CD14-positive monocyte (primary cell): Measurements from ENCODE around the gene RGS16. TPM values are rescaled to one million over a fixed set of nuclear protein-coding genes. Genes with fewer than 3 reads are reported as not detected.

Experiments
- DNase-seq, 3 donors: peaks; one replicate each; pipeline ENCODE4 v3.0.0-alpha.2; 2011 to 2022
- H2AFZ ChIP-seq: 2 replicates; pipeline ENCODE4 v1.6.0; 2012; ENCODE audit warnings: mild to moderate bottlenecking, low read depth, low read length, inconsistent platforms; ENCODE audit not compliant: insufficient read depth, poor library complexity, severe bottlenecking
- H3K27ac ChIP-seq, 2 donors: 1 replicate in 1 of 2; 2 replicates in 1 of 2; pipeline ENCODE4 v1.5.1; 2012 to 2013; ENCODE audit warnings: low read length in 2 of 2, control low read depth in 1 of 2, inconsistent platforms in 1 of 2, low read depth in 1 of 2, mild to moderate bottlenecking in 1 of 2
- H3K27me3 ChIP-seq, 2 donors: one replicate each; pipeline versions ENCODE4 v1.6.0 to v1.6.1; 2011 to 2013; ENCODE audit warnings: low read length in 2 of 2; ENCODE audit not compliant: control insufficient read depth in 2 of 2, insufficient read depth in 2 of 2
- H3K36me3 ChIP-seq, 2 donors: replicated peaks in 1 of 2; 1 replicate in 1 of 2; 2 replicates in 1 of 2; pipeline versions ENCODE4 v1.5.1 to v1.6.1; 2012 to 2013; ENCODE audit warnings: low read length in 2 of 2, control low read depth in 1 of 2, inconsistent platforms in 1 of 2, mild to moderate bottlenecking in 1 of 2; ENCODE audit not compliant: insufficient read depth in 2 of 2, control insufficient read depth in 1 of 2
- H3K4me1 ChIP-seq, 2 donors: 1 replicate in 1 of 2; 2 replicates in 1 of 2; pipeline versions ENCODE4 v1.5.1 to v1.6.1; 2012 to 2013; ENCODE audit warnings: low read length in 2 of 2, control low read depth in 1 of 2, inconsistent platforms in 1 of 2, mild to moderate bottlenecking in 1 of 2, moderate library complexity in 1 of 2; ENCODE audit not compliant: insufficient read depth in 2 of 2, control insufficient read depth in 1 of 2
- H3K4me2 ChIP-seq: replicated peaks from 2 replicates; pipeline ENCODE3; 2012; ENCODE audit warnings: low read length, moderate library complexity, mild to moderate bottlenecking; ENCODE audit not compliant: poor library complexity, severe bottlenecking; ENCODE audit errors: extremely low read depth
- H3K4me3 ChIP-seq, 3 experiments: fragments of 200-600 bp in 1 of 3; sonication (generic) in 1 of 3; replicated peaks in 1 of 3; 1 replicate in 2 of 3; 2 replicates in 1 of 3; pipeline ENCODE4 v1.5.1; 2011 to 2013; ENCODE audit warnings: low read length in 3 of 3, mild to moderate bottlenecking in 3 of 3, control low read depth in 2 of 3, low read depth in 2 of 3, inconsistent platforms in 1 of 3, moderate library complexity in 1 of 3
- H3K79me2 ChIP-seq: 2 replicates; pipeline ENCODE4 v1.6.0; 2012; ENCODE audit warnings: mild to moderate bottlenecking, control low read depth, inconsistent platforms, low read length, moderate library complexity; ENCODE audit not compliant: insufficient read depth
- H3K9ac ChIP-seq: 2 replicates; pipeline ENCODE4 v1.6.0; 2017; ENCODE audit warnings: low read length, mild to moderate bottlenecking; ENCODE audit not compliant: insufficient read depth, poor library complexity, severe bottlenecking
- H3K9me3 ChIP-seq, 2 donors: replicated peaks in 1 of 2; 1 replicate in 1 of 2; 2 replicates in 1 of 2; pipeline versions ENCODE4 v1.5.1 to v1.6.1; 2012 to 2013; ENCODE audit warnings: low read length in 2 of 2, control low read depth in 1 of 2; ENCODE audit not compliant: control insufficient read depth in 1 of 2, insufficient read depth in 1 of 2
- H4K20me1 ChIP-seq: 2 replicates; pipeline ENCODE4 v1.6.0; 2012; ENCODE audit warnings: mild to moderate bottlenecking, low read length, control low read depth, moderate library complexity; ENCODE audit not compliant: insufficient read depth
- H3K27ac Mint-ChIP-seq, 7 donors: one replicate each; pipeline ENCODE4 v1.8.0; 2020; ENCODE audit warnings: mild to moderate bottlenecking in 7 of 7, mixed read lengths in 7 of 7, moderate library complexity in 6 of 7, inconsistent platforms in 2 of 7
- H3K27me3 Mint-ChIP-seq, 3 donors: one replicate each; pipeline ENCODE4 v1.8.0; 2021 to 2022; ENCODE audit warnings: low read depth in 3 of 3, mild to moderate bottlenecking in 3 of 3, mixed read lengths in 3 of 3, moderate library complexity in 3 of 3, inconsistent platforms in 1 of 3
- H3K36me3 Mint-ChIP-seq, 2 donors: one replicate each; pipeline ENCODE4 v1.8.0; 2020; ENCODE audit warnings: mixed read lengths in 2 of 2, inconsistent platforms in 1 of 2, mild to moderate bottlenecking in 1 of 2
- H3K4me1 Mint-ChIP-seq: one replicate; pipeline ENCODE4 v1.8.0; 2020; ENCODE audit warnings: mild to moderate bottlenecking, mixed read lengths
- H3K4me3 Mint-ChIP-seq, 2 donors: one replicate each; pipeline ENCODE4 v1.8.0; 2020; ENCODE audit warnings: mild to moderate bottlenecking in 2 of 2, mixed read lengths in 2 of 2, moderate library complexity in 1 of 2
- H3K9me3 Mint-ChIP-seq, 7 donors: one replicate each; pipeline ENCODE4 v1.8.0; 2020 to 2022; ENCODE audit warnings: mixed read lengths in 7 of 7, mild to moderate bottlenecking in 6 of 7, moderate library complexity in 6 of 7, inconsistent platforms in 2 of 7
- CTCF ChIP-seq: fragments of 200-600 bp; IDR thresholded peaks from one replicate; pipeline ENCODE4 v1.8.0; 2022; ENCODE audit warnings: antibody characterized with exemption, mild to moderate bottlenecking
- WGBS: methylation state at CpG from one replicate; pipeline ENCODE4 v1.1.5; 2013; ENCODE audit warnings: missing lambda C conversion rate; ENCODE audit not compliant: insufficient coverage; 5-methylcytosine and 5-hydroxymethylcytosine counted together
- intact Hi-C, 2 donors: fragments of 100-400 bp; cut with micrococcal nuclease; formaldehyde crosslinking; loops; one replicate each; pipeline versions ENCODE4 v1.15.0 to v1.15.1; 2023
- polyA plus RNA-seq, 3 donors: library from polyadenylated mRNA; depleted of rRNA in 1 of 3; unstranded in 2 of 3; stranded (reverse) in 1 of 3; fragments of 300-500 nt in 2 of 3; fragments of >200 nt in 1 of 3; fragmentation: Illumina TruSeq in 2 of 3; gene quantifications; 1 replicate in 2 of 3; 2 replicates in 1 of 3; pipeline ENCODE4 v1.2.3, GENCODE V29; 2012 to 2021

RGS16 gene
- polyA plus RNA-seq, 3 donors: 0.07 to 0.44 TPM; not detected in 1

- Histone ChIP-seq H3K9ac (no peak overlapping the region), H2AFZ (no peak overlapping the region), H3K79me2 (no peaks in the 10 kb centered on the region), H3K27ac (no peak overlapping the region), H3K4me1 (no peaks in the 10 kb centered on the region), H3K4me3 (no peak overlapping the region), H3K9me3 (no peaks in the 10 kb centered on the region), H3K36me3 (no peaks in the 10 kb centered on the region), H4K20me1 (no peaks in the 10 kb centered on the region), H3K27me3 (no peaks in the 10 kb centered on the region), H3K4me2 (no peak overlapping the region)
- TF ChIP-seq CTCF: no peak
- DNase-seq: no peak
- no peaks in the 10 kb centered on the region for H3K4me1 Mint-ChIP-seq
- peaks cover 1 to 2% (median 2%) of the 10 kb centered on the region in 3 donors for H3K27me3 Mint-ChIP-seq
- intact Hi-C loops: no loop called here
- H3K9me3 Mint-ChIP-seq: no peaks in the 10 kb centered on the region
- H3K36me3 Mint-ChIP-seq: no peaks in the 10 kb centered on the region
- H3K27ac Mint-ChIP-seq: no peak overlapping the region
- no CpG with 5 or more reads among the region's 2 CpGs for WGBS
- no peak overlapping the region for H3K4me3 Mint-ChIP-seq
Observed at GRCh38 chr1:182564406-182565004, 39.7 kb downstream of the RGS16 start.

DNA sequence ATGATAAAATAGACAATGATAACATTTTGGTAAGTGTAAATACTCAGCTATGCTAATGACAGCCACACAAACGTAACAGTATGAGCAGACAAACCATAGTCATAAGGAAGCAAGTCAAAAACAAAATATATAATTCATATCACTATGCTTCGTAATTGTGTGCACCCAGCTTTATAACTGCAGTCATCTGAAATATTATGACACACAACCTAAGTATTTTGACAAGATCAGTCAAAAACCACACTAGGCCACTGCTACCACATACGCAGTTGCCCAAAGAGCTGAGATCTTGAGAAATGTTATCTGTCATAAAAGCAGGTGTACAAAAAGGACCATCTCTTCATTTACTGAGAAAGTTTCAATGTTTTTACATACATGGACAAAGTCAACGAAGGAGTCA lies 41.1 kb downstream of the RGS16 start:
- H3K9me3 ChIP-seq: no peaks in the 10 kb centered on the region
- peaks cover 1 to 2% (median 2%) of the 10 kb centered on the region in 3 donors for H3K27me3 Mint-ChIP-seq
- no peaks in the 10 kb centered on the region for H3K27me3 ChIP-seq
- H3K36me3 ChIP-seq: no peaks in the 10 kb centered on the region
- H3K4me2 ChIP-seq: no peak overlapping the region
- intact Hi-C loops: no loop called here
- no peak for DNase-seq
- H3K36me3 Mint-ChIP-seq: no peaks in the 10 kb centered on the region
- WGBS: 100% methylated on average over 1 of the region's 4 CpGs
- H3K4me1 Mint-ChIP-seq: no peaks in the 10 kb centered on the region
- no peak overlapping the region for H3K4me3 ChIP-seq
- H3K27ac Mint-ChIP-seq: no peak overlapping the region
- H3K9me3 Mint-ChIP-seq: no peaks in the 10 kb centered on the region
- H3K9ac ChIP-seq: no peak overlapping the region
- H3K4me3 Mint-ChIP-seq: no peak overlapping the region
- H2AFZ ChIP-seq: no peak overlapping the region
- no peaks in the 10 kb centered on the region for H3K79me2 ChIP-seq
- H3K27ac ChIP-seq: no peak overlapping the region
- no peak for TF ChIP-seq CTCF
- no peaks in the 10 kb centered on the region for H3K4me1 ChIP-seq
- no peaks in the 10 kb centered on the region for H4K20me1 ChIP-seq
